Measurements from ENCODE around the gene ABCC6. TPM values are rescaled to one million over a fixed set of nuclear protein-coding genes. Genes with fewer than 3 reads are reported as not detected.
A peak's percentile ranks its signal among the peaks of the same experiment; 100 is the strongest.

ABCC6 gene
- total and polyA plus RNA-seq, 2 of the 13 experiments (the other 11 are each of a cell fraction or from before 2014, with no cell fraction given) = 82.4 to 105 TPM

- TF ChIP-seq RERE (CRISPR knock-in tag; IDR thresholded peaks at IDR 0.05; ENCODE audit: low read depth) (0 out of 2 replicates have a peak, but pooled peaks have one; percentile 32), MAF1 (CRISPR knock-in tag; IDR thresholded peaks at IDR 0.05; ENCODE audit: borderline replicate concordance) (no peak), STAT5B (CRISPR knock-in tag; IDR thresholded peaks at IDR 0.05) (no peak), ZNF879 (CRISPR knock-in tag; IDR thresholded peaks at IDR 0.05) (no peak), MTF1 (CRISPR knock-in tag; IDR thresholded peaks at IDR 0.05) (no peak), THAP11 (CRISPR knock-in tag; IDR thresholded peaks at IDR 0.05) (0 out of 2 replicates have a peak, but pooled peaks have one; percentile 31), DZIP1 (CRISPR knock-in tag; IDR thresholded peaks at IDR 0.05) (no peak), MED13 (CRISPR knock-in tag; IDR thresholded peaks at IDR 0.05) (0 out of 2 replicates have a peak, but pooled peaks have one; percentile 59), FOXA3 (CRISPR knock-in tag; IDR thresholded peaks at IDR 0.05) (peak; percentile 93), ZHX2 (IDR thresholded peaks at IDR 0.05; ENCODE audit: low read depth) (no peak), ZHX2 (CRISPR knock-in tag; IDR thresholded peaks at IDR 0.05; ENCODE audit: borderline replicate concordance) (0 out of 2 replicates have a peak, but pooled peaks have one; percentile 56), FLYWCH1 (CRISPR knock-in tag; IDR thresholded peaks at IDR 0.05) (no peak), JARID2 (CRISPR knock-in tag; IDR thresholded peaks at IDR 0.05; ENCODE audit: insufficient replicate concordance) (no peak), ZNF275 (CRISPR knock-in tag; IDR thresholded peaks at IDR 0.05; ENCODE audit: borderline replicate concordance) (no peak)
Measured at GRCh38 chr16:16149710-16150116, 73.6 kb downstream of the ABCC6 start (continued).

Measured in HepG2 (cell line).